ENCODE results near the gene XAB2.

The XAB2 gene

GRCh38 chr19:7632340-7633203 lies 3.2 kb upstream of the XAB2 start:
- DNase-seq, result no peak

GRCh38 chr19:7631577-7631976 lies 2.2 kb upstream of the XAB2 start:
- DNase-seq, result no peak

GRCh38 chr19:7628589-7629311 lies 595 bp downstream of the XAB2 start:
- no peak for DNase-seq

GRCh38 chr19:7627166-7627565 lies 2.2 kb downstream of the XAB2 start:
- DNase-seq, result no peak

- DNase-seq, result no peak
Observed at GRCh38 chr19:7625763-7626372, 3.5 kb downstream of the XAB2 start.

- no peak for DNase-seq
Observed at GRCh38 chr19:7624810-7625209, 4.5 kb downstream of the XAB2 start.

GRCh38 chr19:7623725-7624603 lies 5.4 kb downstream of the XAB2 start:
- DNase-seq, result no peak

- DNase-seq, result no peak
Observed at GRCh38 chr19:7622933-7623685, 6.2 kb downstream of the XAB2 start.

- no peak for DNase-seq
Observed at GRCh38 chr19:7620442-7621412, 8.6 kb downstream of the XAB2 start.

- no peak for DNase-seq
Observed at GRCh38 chr19:7619671-7620441, 9.5 kb downstream of the XAB2 start.

GRCh38 chr19:7618771-7619510 lies 10.4 kb downstream of the XAB2 start:
- no peak for DNase-seq

GRCh38 chr19:7618348-7618747 lies 11.0 kb downstream of the XAB2 start:
- DNase-seq, result no peak

- DNase-seq, result no peak
Observed at GRCh38 chr19:7617735-7618134, 11.6 kb downstream of the XAB2 start.

GRCh38 chr19:7617172-7617571 lies 12.2 kb downstream of the XAB2 start:
- no peak for DNase-seq

GRCh38 chr19:7614859-7615741 lies 14.2 kb downstream of the XAB2 start:
- DNase-seq, result no peak

- DNase-seq, result no peak
Observed at GRCh38 chr19:7612282-7613274, 16.8 kb downstream of the XAB2 start.

All from NCI-H1436 (cell line).